Measurements from ENCODE around the gene GAL3ST3.

Gene GAL3ST3

DNA sequence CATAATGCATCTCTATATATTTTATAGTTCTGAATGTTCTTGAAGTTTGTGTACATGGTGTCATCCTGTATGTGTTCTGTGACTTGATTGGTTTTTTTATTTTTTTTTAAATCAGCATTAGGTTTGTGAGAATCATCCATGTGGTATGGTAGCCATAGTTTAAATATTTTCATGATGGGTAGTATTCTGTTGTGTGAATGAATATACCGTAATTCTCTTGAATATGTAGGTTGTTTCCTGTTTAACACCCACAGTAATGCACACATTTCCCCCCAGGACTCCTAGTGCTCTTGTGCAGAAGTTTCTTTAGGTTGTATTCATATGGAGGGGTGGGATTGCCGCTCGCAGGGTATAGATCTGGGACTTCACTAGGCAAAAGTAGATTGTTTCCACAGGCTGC is 23.1 kb upstream of the GAL3ST3 start:
- Histone ChIP-seq H3K79me1 (ENCODE audit: low read length) (peaks cover 20% of the 10 kb centered on the region), H2BK12ac (ENCODE audit: low read length) (no peak overlapping the region), H3K4ac (ENCODE audit: low read depth, low read length) (no peak overlapping the region), H3K23ac (ENCODE audit: low read length) (no peak overlapping the region), H3K27ac (ENCODE audit: low read depth, low read length) (no peak overlapping the region), H3K18ac (ENCODE audit: low read length) (no peak overlapping the region), H2BK120ac (ENCODE audit: insufficient read depth, low read length, poor library complexity) (no peak overlapping the region), H2BK5ac (ENCODE audit: low read depth, low read length, poor library complexity) (no peak overlapping the region), H3K4me2 (ENCODE audit: low read length) (no peak overlapping the region), H4K91ac (ENCODE audit: low read depth, low read length) (no peak overlapping the region), H3K9me3 (ENCODE audit: insufficient read depth, low read depth, low read length) (no peaks in the 10 kb centered on the region), H2AFZ (ENCODE audit: insufficient read depth, low read length, poor library complexity) (no peak overlapping the region), H3K36me3 (ENCODE audit: control insufficient read depth in 1 of 2, insufficient read depth in 2 of 2, low read length in 2 of 2) (peaks cover 23 to 33% of the 10 kb centered on the region in 2 experiments), H3K14ac (ENCODE audit: low read length) (no peak overlapping the region), H3K9ac (ENCODE audit: low read length) (no peak overlapping the region), H2AK5ac (ENCODE audit: low read length) (no peak overlapping the region), H4K12ac (ENCODE audit: low read depth, low read length) (no peak overlapping the region), H3K27me3 (ENCODE audit: insufficient read depth, low read length) (no peaks in the 10 kb centered on the region), H3K79me2 (ENCODE audit: control insufficient read depth, insufficient read depth, low read length, poor library complexity) (peaks cover 13% of the 10 kb centered on the region), H4K8ac (ENCODE audit: low read depth, low read length) (no peak overlapping the region), H3K4me1 (ENCODE audit: control insufficient read depth in 1 of 2, insufficient read depth in 2 of 2, low read length in 2 of 2) (peaks cover 4 to 6% of the 10 kb centered on the region in 2 experiments), H3K4me3 (ENCODE audit: low read depth, low read length) (no peak overlapping the region)
- no peak for DNase-seq
- no CpG with 5 or more reads among the region's 3 CpGs for WGBS (ENCODE audit: extremely low coverage, insufficient coverage, insufficient read length)

GRCh38 chr11:66071381-66071801 is 22.4 kb upstream of the GAL3ST3 start:
- no peak overlapping the region for H2BK120ac ChIP-seq (ENCODE audit: insufficient read depth, low read length, poor library complexity)
- H3K79me1 ChIP-seq (ENCODE audit: low read length), result peaks cover 20% of the 10 kb centered on the region
- no peaks in the 10 kb centered on the region for H3K9me3 ChIP-seq (ENCODE audit: insufficient read depth, low read depth, low read length)
- H4K91ac ChIP-seq (ENCODE audit: low read depth, low read length), result no peak overlapping the region
- no peak overlapping the region for H4K8ac ChIP-seq (ENCODE audit: low read depth, low read length)
- peak overlapping the region; percentile 12 for H3K4me3 ChIP-seq (ENCODE audit: low read depth, low read length)
- peaks cover 10% of the 10 kb centered on the region for H3K79me2 ChIP-seq (ENCODE audit: control insufficient read depth, insufficient read depth, low read length, poor library complexity)
- peaks cover 23 to 37% of the 10 kb centered on the region in 2 experiments for H3K36me3 ChIP-seq (ENCODE audit: control insufficient read depth in 1 of 2, insufficient read depth in 2 of 2, low read length in 2 of 2)
- no peak for DNase-seq
- H2BK5ac ChIP-seq (ENCODE audit: low read depth, low read length, poor library complexity), result no peak overlapping the region
- H3K9ac ChIP-seq (ENCODE audit: low read length), result peak overlapping the region; percentile 76
- WGBS (ENCODE audit: extremely low coverage, insufficient coverage, insufficient read length), result no CpG with 5 or more reads among the region's 2 CpGs
- no peak overlapping the region for H4K12ac ChIP-seq (ENCODE audit: low read depth, low read length)
- no peak overlapping the region for H2AK5ac ChIP-seq (ENCODE audit: low read length)
- no peak overlapping the region for H2BK12ac ChIP-seq (ENCODE audit: low read length)
- H3K4me2 ChIP-seq (ENCODE audit: low read length), result peak overlapping the region; percentile 89
- no peaks in the 10 kb centered on the region for H3K27me3 ChIP-seq (ENCODE audit: insufficient read depth, low read length)
- peaks cover 4 to 6% of the 10 kb centered on the region in 2 experiments for H3K4me1 ChIP-seq (ENCODE audit: control insufficient read depth in 1 of 2, insufficient read depth in 2 of 2, low read length in 2 of 2)
- peak overlapping the region; percentile 74 for H3K4ac ChIP-seq (ENCODE audit: low read depth, low read length)
- H3K18ac ChIP-seq (ENCODE audit: low read length), result no peak overlapping the region
- H2AFZ ChIP-seq (ENCODE audit: insufficient read depth, low read length, poor library complexity), result no peak overlapping the region
- H3K23ac ChIP-seq (ENCODE audit: low read length), result no peak overlapping the region
- no peak overlapping the region for H3K14ac ChIP-seq (ENCODE audit: low read length)
- H3K27ac ChIP-seq (ENCODE audit: low read depth, low read length), result no peak overlapping the region

DNA sequence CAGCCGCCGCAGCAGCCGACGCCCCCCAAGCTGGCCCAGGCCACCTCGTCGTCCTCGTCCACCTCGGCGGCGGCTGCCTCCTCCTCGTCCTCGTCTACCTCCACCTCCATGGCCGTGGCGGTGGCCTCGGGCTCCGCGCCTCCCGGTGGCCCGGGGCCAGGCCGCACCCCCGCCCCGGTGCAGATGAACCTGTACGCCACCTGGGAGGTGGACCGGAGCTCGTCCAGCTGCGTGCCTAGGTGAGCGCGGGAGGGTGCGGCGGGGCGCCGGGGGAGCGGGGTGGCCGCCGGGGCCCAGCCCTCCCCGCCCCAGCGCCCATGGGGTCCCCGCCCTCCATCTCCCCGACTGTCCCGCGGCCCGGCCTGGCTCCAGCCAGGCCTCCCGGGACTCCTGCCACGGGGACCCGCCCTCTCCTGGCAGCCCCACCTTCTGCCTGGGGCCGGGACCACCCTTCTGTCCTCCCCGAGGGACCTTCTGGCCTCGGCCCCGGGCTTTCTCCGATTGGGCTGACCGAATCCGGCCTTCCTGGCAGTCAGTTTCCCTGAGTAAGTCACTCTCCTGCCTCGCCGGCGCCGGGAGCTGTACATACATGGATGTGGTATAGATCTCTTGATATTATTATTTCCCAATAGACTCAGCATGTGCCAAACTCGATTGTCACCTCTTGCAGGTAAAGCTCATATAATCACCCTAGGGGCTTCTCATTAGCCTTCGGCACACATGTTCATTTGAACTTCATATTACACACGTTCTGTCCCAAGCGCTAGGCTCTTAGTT is 21.8 kb upstream of the GAL3ST3 start:
- peak overlapping the region; percentile 97 for H4K12ac ChIP-seq (ENCODE audit: low read depth, low read length)
- H4K8ac ChIP-seq (ENCODE audit: low read depth, low read length), result peak overlapping the region; percentile 93
- peak overlapping the region; percentile 97 for H2AFZ ChIP-seq (ENCODE audit: insufficient read depth, low read length, poor library complexity)
- no CpG with 5 or more reads among the region's 60 CpGs for WGBS (ENCODE audit: extremely low coverage, insufficient coverage, insufficient read length)
- H3K4me2 ChIP-seq (ENCODE audit: low read length), result peak overlapping the region; percentile 89
- peak overlapping the region; percentile 94 for H2BK5ac ChIP-seq (ENCODE audit: low read depth, low read length, poor library complexity)
- no peaks in the 10 kb centered on the region for H3K9me3 ChIP-seq (ENCODE audit: insufficient read depth, low read depth, low read length)
- H2BK120ac ChIP-seq (ENCODE audit: insufficient read depth, low read length, poor library complexity), result peak overlapping the region; percentile 98
- DNase-seq, result peak; percentile 52 to 55
- H3K27ac ChIP-seq (ENCODE audit: low read depth, low read length), result peak overlapping the region; percentile 87
- peak overlapping the region; percentile 76 for H3K9ac ChIP-seq (ENCODE audit: low read length)
- H3K14ac ChIP-seq (ENCODE audit: low read length), result peak overlapping the region; percentile 99
- H2BK12ac ChIP-seq (ENCODE audit: low read length), result no peak overlapping the region
- peak overlapping the region; percentile 97 for H2AK5ac ChIP-seq (ENCODE audit: low read length)
- peak overlapping the region; percentile 99 for H3K4me3 ChIP-seq (ENCODE audit: low read depth, low read length)
- peaks cover 4 to 6% of the 10 kb centered on the region in 2 experiments for H3K4me1 ChIP-seq (ENCODE audit: control insufficient read depth in 1 of 2, insufficient read depth in 2 of 2, low read length in 2 of 2)
- H3K18ac ChIP-seq (ENCODE audit: low read length), result peak overlapping the region; percentile 100
- no peaks in the 10 kb centered on the region for H3K27me3 ChIP-seq (ENCODE audit: insufficient read depth, low read length)
- H3K23ac ChIP-seq (ENCODE audit: low read length), result no peak overlapping the region
- peak overlapping the region; percentile 97 for H3K4ac ChIP-seq (ENCODE audit: low read depth, low read length)
- H3K79me2 ChIP-seq (ENCODE audit: control insufficient read depth, insufficient read depth, low read length, poor library complexity), result peaks cover 10% of the 10 kb centered on the region
- H3K36me3 ChIP-seq (ENCODE audit: control insufficient read depth in 1 of 2, insufficient read depth in 2 of 2, low read length in 2 of 2), result peaks cover 27 to 43% of the 10 kb centered on the region in 2 experiments
- H4K91ac ChIP-seq (ENCODE audit: low read depth, low read length), result peak overlapping the region; percentile 99
- peaks cover 20% of the 10 kb centered on the region for H3K79me1 ChIP-seq (ENCODE audit: low read length)

- Histone ChIP-seq H3K9ac (ENCODE audit: low read length) (peak within 1 kb of the TSS; percentile 76), H3K4me1 (ENCODE audit: control insufficient read depth in 1 of 2, insufficient read depth in 2 of 2, low read length in 2 of 2) (peaks cover 4 to 6% of the 10 kb centered on the region in 2 experiments), H3K27me3 (ENCODE audit: insufficient read depth, low read length) (no peaks in the 10 kb centered on the region)
Observed at GRCh38 chr11:66069715-66070603, 21.0 kb upstream of the GAL3ST3 start, which contains the start of gene PACS1. TSS of gene PACS1 (plus strand) at chr11:66070272. CDS start at chr11:66070487, 215 bp downstream.

More at GRCh38 chr11:66069715-66070603, 21.0 kb upstream of the GAL3ST3 start, which contains the start of gene PACS1:
- H3K18ac ChIP-seq (ENCODE audit: low read length), result peak within 1 kb of the TSS; percentile 100
- H3K79me2 ChIP-seq (ENCODE audit: control insufficient read depth, insufficient read depth, low read length, poor library complexity), result peaks cover 10% of the 10 kb centered on the region
- no peak within 1 kb of the TSS for H3K23ac ChIP-seq (ENCODE audit: low read length)
- peak within 1 kb of the TSS; percentile 98 for H2BK120ac ChIP-seq (ENCODE audit: insufficient read depth, low read length, poor library complexity)
- H4K12ac ChIP-seq (ENCODE audit: low read depth, low read length), result peak within 1 kb of the TSS; percentile 97
- peak within 1 kb of the TSS; percentile 89 for H3K4me2 ChIP-seq (ENCODE audit: low read length)
- peak within 1 kb of the TSS; percentile 97 for H2AK5ac ChIP-seq (ENCODE audit: low read length)
- peak within 1 kb of the TSS; percentile 99 for H3K4me3 ChIP-seq (ENCODE audit: low read depth, low read length)
- WGBS (ENCODE audit: extremely low coverage, insufficient coverage, insufficient read length), result no CpG with 5 or more reads among the region's 120 CpGs
- H3K79me1 ChIP-seq (ENCODE audit: low read length), result peaks cover 20% of the 10 kb centered on the region
- no peaks in the 10 kb centered on the region for H3K9me3 ChIP-seq (ENCODE audit: insufficient read depth, low read depth, low read length)
- H3K27ac ChIP-seq (ENCODE audit: low read depth, low read length), result peak within 1 kb of the TSS; percentile 87
- DNase-seq, result peak; percentile 63 to 82
- peak within 1 kb of the TSS; percentile 94 for H2BK5ac ChIP-seq (ENCODE audit: low read depth, low read length, poor library complexity)
- peaks cover 29 to 43% of the 10 kb centered on the region in 2 experiments for H3K36me3 ChIP-seq (ENCODE audit: control insufficient read depth in 1 of 2, insufficient read depth in 2 of 2, low read length in 2 of 2)
- peak within 1 kb of the TSS; percentile 99 for H3K14ac ChIP-seq (ENCODE audit: low read length)
- H2BK12ac ChIP-seq (ENCODE audit: low read length), result peak within 1 kb of the TSS; percentile 18
- H2AFZ ChIP-seq (ENCODE audit: insufficient read depth, low read length, poor library complexity), result peak within 1 kb of the TSS; percentile 97
- H3K4ac ChIP-seq (ENCODE audit: low read depth, low read length), result peak within 1 kb of the TSS; percentile 97
- H4K8ac ChIP-seq (ENCODE audit: low read depth, low read length), result peak within 1 kb of the TSS; percentile 93
- peak within 1 kb of the TSS; percentile 99 for H4K91ac ChIP-seq (ENCODE audit: low read depth, low read length)

Data from trophoblast cell (in vitro differentiated cells and primary cell).